DMS 273 treated with DMSO at 0.1 percent for 48 hours (cell line): Measurements from ENCODE around the gene AIFM2.

ENCODE experiments used
- DNase-seq: peaks from one replicate; lab custom pipeline; 2025; lab: John Stamatoyannopoulos, UW

The AIFM2 gene

GRCh38 chr10:70146489-70147258, 14.0 kb upstream of the AIFM2 start, which contains the start of gene TYSND1:
TYSND1 (minus strand) TSS chr10:70146700; CDS start chr10:70146586, 114 bp downstream.
- peak; percentile 96 for DNase-seq

GRCh38 chr10:70145666-70146488, 13.3 kb upstream of the AIFM2 start:
- no peak for DNase-seq

- no peak for DNase-seq
Measured at GRCh38 chr10:70145166-70145665, 12.6 kb upstream of the AIFM2 start.

GRCh38 chr10:70144372-70145110, 11.9 kb upstream of the AIFM2 start:
- DNase-seq, result no peak

GRCh38 chr10:70142555-70142954, 9.9 kb upstream of the AIFM2 start:
- DNase-seq, result no peak

GRCh38 chr10:70140297-70140696, 7.7 kb upstream of the AIFM2 start:
- no peak for DNase-seq

- DNase-seq, result no peak
Measured at GRCh38 chr10:70139997-70140250, 7.3 kb upstream of the AIFM2 start.

- no peak for DNase-seq
Measured at GRCh38 chr10:70139151-70139996, 6.7 kb upstream of the AIFM2 start.

- no peak for DNase-seq
Measured at GRCh38 chr10:70137927-70138883, 5.6 kb upstream of the AIFM2 start.

- no peak for DNase-seq
Measured at GRCh38 chr10:70137135-70137534, 4.5 kb upstream of the AIFM2 start.

- no peak for DNase-seq
Measured at GRCh38 chr10:70135684-70136083, 3.1 kb upstream of the AIFM2 start.

- no peak for DNase-seq
Measured at GRCh38 chr10:70135046-70135445, 2.4 kb upstream of the AIFM2 start.

- no peak for DNase-seq
Measured at GRCh38 chr10:70131560-70131937, 1.1 kb downstream of the AIFM2 start.

- DNase-seq, result no peak
Measured at GRCh38 chr10:70130878-70131559, 1.6 kb downstream of the AIFM2 start.

- no peak for DNase-seq
Measured at GRCh38 chr10:70126700-70127395, 5.8 kb downstream of the AIFM2 start.

GRCh38 chr10:70125918-70126552, 6.6 kb downstream of the AIFM2 start:
- no peak for DNase-seq

GRCh38 chr10:70124918-70125317, 7.7 kb downstream of the AIFM2 start:
- no peak for DNase-seq

- DNase-seq, result no peak
Measured at GRCh38 chr10:70124415-70124814, 8.2 kb downstream of the AIFM2 start.

- no peak for DNase-seq
Measured at GRCh38 chr10:70123817-70124216, 8.8 kb downstream of the AIFM2 start.
